K562 (cell line): ENCODE results near the gene RBM17. TPM values are rescaled to one million over a fixed set of nuclear protein-coding genes. Genes with fewer than 3 reads are reported as not detected.
A peak's percentile ranks its signal among the peaks of the same experiment; 100 is the strongest.

Experiments used
- ATAC-seq: fragments of 200-7000 bp; cut with Tn5 transposase; 3 replicates; pipeline ENCODE4 v1.9.1; 2020; ENCODE audit warnings: moderate library complexity
- BruUV-seq: library from RNA; stranded (reverse); fragments of 400-500 nt; replicated peaks from 2 replicates; lab custom pipeline; 2021; lab: Mats Ljungman, UMichigan
- CTCF ChIA-PET: fragments of 300-600 bp; formaldehyde crosslinking; extraction: SDS; loops from one replicate; lab custom pipeline; 2021; ENCODE audit warnings: low intra/inter-chr PET ratio; lab: Yijun Ruan, JAX
- POLR2A ChIA-PET: fragments of 300-600, 350-650 bp; sonication (Branson Sonifier 250); formaldehyde crosslinking; extraction: SDS; loops from one replicate; lab custom pipeline; 2021; ENCODE audit warnings: antibody characterized with exemption, inconsistent platforms; lab: Yijun Ruan, JAX
- DNase-seq, 4 experiments: peaks; one replicate each; pipeline versions ENCODE4 v3.0.0 to v3.0.0-alpha.2; 2011 to 2018; ENCODE audit warnings: low spot score in 3 of 4, mixed read lengths in 3 of 4; ENCODE audit errors: extremely low read depth in 1 of 4
- FAIRE-seq: peaks from 2 replicates; lab custom pipeline; 2011; peaks lifted over from hg19 to GRCh38; lab: Jason Lieb, UNC
- H2AFZ ChIP-seq: 2 replicates; pipeline ENCODE4 v1.6.0; 2011; ENCODE audit warnings: low read depth, low read length, control low read depth, inconsistent platforms
- H3K27ac ChIP-seq: fragments of 200-600 bp; 3 replicates; pipeline ENCODE4 v1.8.0; 2011; ENCODE audit warnings: low read depth, mild to moderate bottlenecking, control low read depth, inconsistent platforms, low read length, moderate library complexity, mixed read lengths; ENCODE audit errors: extremely low read depth
- H3K27me3 ChIP-seq, 2 experiments: fragments of 300-600 bp in 1 of 2; 2 replicates in 1 of 2; 3 replicates in 1 of 2; pipeline versions ENCODE4 v1.6.0 to v1.8.0; 2011; ENCODE audit warnings: inconsistent platforms in 2 of 2, low read length in 2 of 2, mild to moderate bottlenecking in 1 of 2, mixed read lengths in 1 of 2, moderate library complexity in 1 of 2; ENCODE audit not compliant: control insufficient read depth in 2 of 2, insufficient read depth in 2 of 2
- H3K36me3 ChIP-seq: fragments of 300-600 bp; 3 replicates; pipeline ENCODE4 v1.8.0; 2011; ENCODE audit warnings: mild to moderate bottlenecking, low read length, inconsistent platforms; ENCODE audit not compliant: control insufficient read depth, insufficient read depth
- H3K4me1 ChIP-seq, 2 experiments: fragments of 200-600 bp in 1 of 2; replicated peaks in 1 of 2; 2 replicates in 1 of 2; 3 replicates in 1 of 2; pipeline versions ENCODE4 v1.5.1 to v1.8.0; 2011; ENCODE audit warnings: inconsistent platforms in 2 of 2, low read length in 2 of 2, mild to moderate bottlenecking in 1 of 2, mixed read lengths in 1 of 2, moderate library complexity in 1 of 2; ENCODE audit not compliant: control insufficient read depth in 2 of 2, insufficient read depth in 2 of 2
- H3K4me2 ChIP-seq: 2 replicates; pipeline ENCODE4 v1.6.1; 2011; ENCODE audit warnings: low read length, control low read depth, inconsistent platforms, mixed read lengths; ENCODE audit not compliant: insufficient read depth
- H3K4me3 ChIP-seq: fragments of 200-600 bp; sonication (generic), shearing (Covaris generic); 2 replicates; pipeline ENCODE4 v1.5.1; 2016; ENCODE audit warnings: control low read depth, inconsistent platforms
- H3K79me2 ChIP-seq: fragments of 200-600 bp; 3 replicates; pipeline ENCODE4 v1.8.0; 2011; ENCODE audit warnings: low read length, inconsistent platforms; ENCODE audit not compliant: control insufficient read depth, insufficient read depth
- H3K9ac ChIP-seq, 2 experiments: 2 replicates each; pipeline versions ENCODE4 v1.6.0 to v1.6.1; 2011; ENCODE audit warnings: low read depth in 2 of 2, low read length in 2 of 2, control low read depth in 1 of 2, inconsistent platforms in 1 of 2, mild to moderate bottlenecking in 1 of 2, mixed read lengths in 1 of 2; ENCODE audit not compliant: insufficient read depth in 1 of 2
- H3K9me1 ChIP-seq: one replicate; pipeline ENCODE4 v1.6.0; 2011; ENCODE audit warnings: inconsistent platforms, mild to moderate bottlenecking, low read length, moderate library complexity; ENCODE audit not compliant: control insufficient read depth, insufficient read depth
- H3K9me3 ChIP-seq: replicated peaks from 2 replicates; pipeline ENCODE4 v1.5.1; 2011; ENCODE audit warnings: low read depth, low read length, inconsistent platforms; ENCODE audit not compliant: control insufficient read depth, insufficient read depth
- H4K20me1 ChIP-seq: replicated peaks from 2 replicates; pipeline ENCODE4 v1.6.1; 2011; ENCODE audit warnings: low read length, inconsistent platforms, mixed read lengths; ENCODE audit not compliant: control insufficient read depth, insufficient read depth
- C11orf30 ChIP-seq: fragments of 450-650 bp; IDR thresholded peaks from 2 replicates; pipeline ENCODE4 v1.6.1; 2016; ENCODE audit warnings: low read depth, mild to moderate bottlenecking
- EP400 ChIP-seq: fragments of 450-650 bp; IDR thresholded peaks from 2 replicates; pipeline ENCODE4 v1.6.1; 2017; ENCODE audit warnings: antibody characterized with exemption, mild to moderate bottlenecking, moderate library complexity
- HNRNPL ChIP-seq: fragments of 200-400 bp; formaldehyde crosslinking; IDR thresholded peaks from 2 replicates; pipeline ENCODE4 v1.6.1; 2017; ENCODE audit warnings: low read depth, mild to moderate bottlenecking, low read length
- MAFK ChIP-seq: IDR thresholded peaks from 2 replicates; pipeline ENCODE4 v1.6.1; 2011; ENCODE audit warnings: low read length, improper control_type of control experiment
- MEIS2 ChIP-seq: fragments of 450-650 bp; IDR thresholded peaks from 2 replicates; pipeline ENCODE4 v1.6.1; 2014; ENCODE audit warnings: mild to moderate bottlenecking; ENCODE audit not compliant: partially characterized antibody
- NCOR1 ChIP-seq: fragments of 450-650 bp; IDR thresholded peaks from 2 replicates; pipeline ENCODE4 v1.6.1; 2016; ENCODE audit warnings: mild to moderate bottlenecking, moderate library complexity
- NFE2 ChIP-seq: IDR thresholded peaks from 2 replicates; pipeline ENCODE4 v1.6.1; 2014; ENCODE audit warnings: antibody characterized with exemption, low read depth
- NFE2L1 ChIP-seq: fragments of 450-650 bp; IDR thresholded peaks from 2 replicates; pipeline ENCODE4 v1.6.1; 2016; ENCODE audit warnings: missing genetic modification characterization, low read depth, mild to moderate bottlenecking, missing compliant biosample characterization, moderate library complexity, borderline replicate concordance
- NFYB ChIP-seq: IDR thresholded peaks from 2 replicates; pipeline ENCODE4 v1.6.1; 2011; ENCODE audit warnings: mild to moderate bottlenecking, moderate library complexity; ENCODE audit not compliant: insufficient read length; ENCODE audit errors: extremely low read depth
- PURB ChIP-seq: sonication (generic); formaldehyde crosslinking; IDR thresholded peaks from 2 replicates; pipeline ENCODE4 v1.9.0; 2021; ENCODE audit warnings: low read depth, mild to moderate bottlenecking, missing genetic modification reagents
- PYGO2 ChIP-seq: fragments of 450-650 bp; IDR thresholded peaks from 2 replicates; pipeline ENCODE4 v1.6.1; 2016; ENCODE audit warnings: mild to moderate bottlenecking, missing genetic modification characterization, moderate library complexity, missing compliant biosample characterization
- SMAD2 ChIP-seq: fragments of 150-350 bp; IDR thresholded peaks from 2 replicates; pipeline ENCODE4 v1.6.1; 2014; ENCODE audit warnings: low read depth, mild to moderate bottlenecking, low read length
- SNRNP70 ChIP-seq: fragments of 200-400 bp; formaldehyde crosslinking; optimal IDR thresholded peaks from 2 replicates; pipeline ENCODE3; 2017; ENCODE audit warnings: low read depth, low read length
- STAG1 ChIP-seq: sonication (generic); formaldehyde crosslinking; IDR thresholded peaks from 2 replicates; pipeline ENCODE4 v1.5.0; 2020; ENCODE audit warnings: missing genetic modification reagents, borderline replicate concordance
- TBP ChIP-seq: optimal IDR thresholded peaks from 2 replicates; pipeline ENCODE3; 2011; ENCODE audit warnings: low read depth, low read length, improper control_type of control experiment
- TRIM28 ChIP-seq: fragments of 450-650 bp; IDR thresholded peaks from 2 replicates; pipeline ENCODE4 v1.6.1; 2017
- XRCC3 ChIP-seq: fragments of 450-650 bp; IDR thresholded peaks from 2 replicates; pipeline ENCODE4 v1.6.1; 2017; ENCODE audit warnings: mild to moderate bottlenecking, moderate library complexity
- XRCC4 ChIP-seq: IDR thresholded peaks from one replicate; pipeline ENCODE4 v1.6.1; 2011; ENCODE audit not compliant: insufficient read depth, insufficient read length; ENCODE audit errors: extremely low read depth
- ZEB2 ChIP-seq: fragments of 450-650 bp; IDR thresholded peaks from 2 replicates; pipeline ENCODE4 v1.6.1; 2016
- ZNF134 ChIP-seq: fragments of 250-450 bp; sonication (Bioruptor Pico); conservative IDR thresholded peaks from 2 replicates; pipeline ENCODE4 v1.4.0; 2020
- ZNF174 ChIP-seq: fragments of 250-450 bp; sonication (Bioruptor Pico); IDR thresholded peaks from 2 replicates; pipeline ENCODE4 v1.4.0; 2020; ENCODE audit warnings: mild to moderate bottlenecking
- ZNF232 ChIP-seq: sonication (generic); formaldehyde crosslinking; IDR thresholded peaks from 2 replicates; pipeline ENCODE4 v1.8.0; 2022; ENCODE audit warnings: mild to moderate bottlenecking, missing genetic modification reagents
- ZNF507 ChIP-seq: conservative IDR thresholded peaks from 2 replicates; pipeline ENCODE4 v1.6.1; 2017; ENCODE audit warnings: missing genetic modification characterization, missing compliant biosample characterization
- ZNF76 ChIP-seq: fragments of 250-450 bp; sonication (Bioruptor Pico); IDR thresholded peaks from 2 replicates; pipeline ENCODE4 v1.4.0; 2020; ENCODE audit warnings: mild to moderate bottlenecking, moderate library complexity, borderline replicate concordance
- WGBS: fragments of 100-300 bp; shearing (Covaris generic); methylation state at CpG from one replicate; pipeline ENCODE4 v1.1.6; 2016; ENCODE audit warnings: low coverage, mixed read lengths; ENCODE audit not compliant: insufficient coverage; ENCODE audit errors: missing lambda C conversion rate; 5-methylcytosine and 5-hydroxymethylcytosine counted together
- in situ Hi-C: fragments of 300-500 bp; cut with MboI; formaldehyde crosslinking; loops from 4 replicates; pipeline ENCODE4 v1.15.0; 2018; ENCODE audit warnings: inconsistent platforms, mixed read lengths
- intact Hi-C: fragments of 100-400 bp; cut with micrococcal nuclease; formaldehyde crosslinking; loops from 2 replicates; pipeline ENCODE4 v1.14.2; 2022
- polyA plus RNA-seq, 8 experiments: library from polyadenylated mRNA; depleted of rRNA in 4 of 8; stranded (reverse) in 5 of 8; unstranded in 3 of 8; fragments of >200 nt; fragmentation: Nextera tagmentation in 2 of 8; fragmentation: Illumina TruSeq in 1 of 8; extraction: Ambion mirVana in 2 of 8; extraction: Trizol in 1 of 8; gene quantifications; 2 replicates each; pipeline versions ENCODE4 v1.2.1 to v1.2.3, GENCODE V29; 2011 to 2014; ENCODE audit warnings: inconsistent platforms in 1 of 8, missing spikeins in 1 of 8
- total RNA-seq, 7 experiments: library from RNA; depleted of rRNA in 6 of 7; stranded (reverse); fragments of >200 nt in 6 of 7; fragmentation: Illumina TruSeq in 2 of 7; extraction: Trizol in 2 of 7; gene quantifications; 2 replicates each; pipeline versions ENCODE4 v1.2.1 to v1.2.3, GENCODE V29; 2011 to 2021; ENCODE audit warnings: low replicate concordance in 1 of 7
- TF ChIP-seq, protein P1 (sequence below): fragments of 450-650 bp; formaldehyde crosslinking; IDR thresholded peaks from 2 replicates; pipeline ENCODE4 v1.4.0; 2022; ENCODE audit warnings: mild to moderate bottlenecking, moderate library complexity
- TF ChIP-seq, protein P2 (sequence below), 3 experiments: fragments of 200-800 bp in 1 of 3; sonication (Bioruptor generic) in 1 of 3; sonication (generic) in 1 of 3; formaldehyde crosslinking in 1 of 3; IDR thresholded peaks; 2 replicates each; pipeline versions ENCODE4 v1.6.1 to v1.8.0; 2016 to 2022; ENCODE audit warnings: mild to moderate bottlenecking in 2 of 3, missing compliant biosample characterization in 2 of 3, missing genetic modification characterization in 2 of 3, missing genetic modification reagents in 1 of 3

Gene RBM17
- total and polyA plus RNA-seq, 9 of the 15 experiments (the other 6 are each of a cell fraction or from before 2014, with no cell fraction given) = 23.6 to 217 (median 124) TPM

DNA sequence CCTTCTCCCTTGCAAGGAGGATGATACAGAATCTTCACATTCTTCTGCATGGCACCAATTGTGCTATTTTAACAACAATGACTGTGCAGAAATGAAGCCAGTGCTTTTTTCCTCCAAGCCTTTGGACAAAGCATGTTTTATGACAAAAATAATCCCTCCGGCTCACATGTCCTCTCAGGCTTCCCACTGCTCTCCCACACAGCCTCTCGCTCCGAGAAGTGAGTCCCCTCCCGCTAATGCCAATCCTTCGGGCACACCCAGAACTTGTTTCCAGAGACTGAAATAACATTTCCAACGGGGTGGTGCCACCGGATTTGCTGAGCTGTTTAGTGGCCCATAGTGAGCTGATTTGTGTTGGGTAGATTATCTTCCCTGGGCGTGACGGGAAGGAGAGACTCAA lies 35.8 kb downstream of the RBM17 start:
- Histone ChIP-seq H2AFZ (peak overlapping the region; percentile 70), H3K4me1 (peaks cover 7 to 15% of the 10 kb centered on the region in 2 experiments), H3K36me3 (no peaks in the 10 kb centered on the region), H3K79me2 (no peaks in the 10 kb centered on the region), H3K4me2 (peak overlapping the region; percentile 47; the same call in 1 of the 2 replicates), H3K9me1 (no peaks in the 10 kb centered on the region), H3K27me3 (peaks cover 0 to 8% of the 10 kb centered on the region in 2 experiments; a peak in 1 of 5 replicates), H3K9ac (peak overlapping the region in 1 of 2 experiments; percentile 65; a peak in 1 of 4 replicates), H3K4me3 (no peak overlapping the region), H3K9me3 (no peaks in the 10 kb centered on the region), H3K27ac (no peak overlapping the region), H4K20me1 (0 out of 2 replicates have a peak, but pooled peaks cover 5% of the 10 kb centered on the region)
- ChIA-PET CTCF (no interaction called here), POLR2A (interaction anchor here (0.7 to 1.2 kb wide), 5 partner anchors 9 to 277 kb away, joined by 3 to 5 read pairs (median 4); no protein-coding TSS in a partner anchor)
- in situ Hi-C loops = loop anchor here (25.0 kb wide), 1 partner anchor 538 kb away; no protein-coding TSS in a partner anchor
- no peak for DNase-seq
- ATAC-seq = peak; percentile 26; the same call in 2 of the 3 replicates
- intact Hi-C loops = no loop called here
- 14% methylated on average over 9 of the region's 9 CpGs for WGBS
- BruUV-seq = no TSS peak
- no peak for FAIRE-seq
- TF ChIP-seq PURB (CRISPR knock-in tag) (no peak), MEIS2 (no peak), ZNF174 (CRISPR knock-in tag) (no peak), PYGO2 (tag) (no peak), ZNF507 (no peak), NFYB (no peak), NCOR1 (no peak), ZEB2 (no peak), NFE2 (peak; percentile 83), TBP (no peak), STAG1 (CRISPR knock-in tag) (no peak), NFE2L1 (tag) (peak; percentile 75), TRIM28 (no peak), C11orf30 (peak; percentile 82), EP400 (no peak), ZNF134 (CRISPR knock-in tag) (no peak), SMAD2 (no peak), XRCC4 (no peak), HNRNPL (no peak), SNRNP70 (no peak), ZNF232 (CRISPR knock-in tag) (no peak), ZNF76 (CRISPR knock-in tag) (no peak), MAFK (peak; percentile 62), XRCC3 (no peak)
- TF ChIP-seq, protein P1, sequence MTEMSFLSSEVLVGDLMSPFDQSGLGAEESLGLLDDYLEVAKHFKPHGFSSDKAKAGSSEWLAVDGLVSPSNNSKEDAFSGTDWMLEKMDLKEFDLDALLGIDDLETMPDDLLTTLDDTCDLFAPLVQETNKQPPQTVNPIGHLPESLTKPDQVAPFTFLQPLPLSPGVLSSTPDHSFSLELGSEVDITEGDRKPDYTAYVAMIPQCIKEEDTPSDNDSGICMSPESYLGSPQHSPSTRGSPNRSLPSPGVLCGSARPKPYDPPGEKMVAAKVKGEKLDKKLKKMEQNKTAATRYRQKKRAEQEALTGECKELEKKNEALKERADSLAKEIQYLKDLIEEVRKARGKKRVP (CRISPR knock-in tag) = no peak
- TF ChIP-seq, protein P2, sequence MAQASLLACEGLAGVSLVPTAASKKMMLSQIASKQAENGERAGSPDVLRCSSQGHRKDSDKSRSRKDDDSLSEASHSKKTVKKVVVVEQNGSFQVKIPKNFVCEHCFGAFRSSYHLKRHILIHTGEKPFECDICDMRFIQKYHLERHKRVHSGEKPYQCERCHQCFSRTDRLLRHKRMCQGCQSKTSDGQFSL (CRISPR knock-in tag; IDR thresholded peaks at IDR 0.05) = no peak
- TF ChIP-seq, protein P2 (tag; IDR thresholded peaks at IDR 0.05) = no peak
